WTC11 (cell line): ENCODE measurements around the gene SMARCD3. TPM values are rescaled to one million over a fixed set of nuclear protein-coding genes. Genes with fewer than 3 reads are reported as not detected.

Source experiments
- ATAC-seq: fragments of 200-7000 bp; cut with Tn5 transposase; 2 replicates; pipeline ENCODE4 v1.10.0; 2021; ENCODE audit warnings: mild to moderate bottlenecking, moderate library complexity
- CTCF ChIA-PET: fragments of 300-600 bp; sonication (Branson Sonifier 250); formaldehyde crosslinking; loops from one replicate; lab custom pipeline; 2021; ENCODE audit warnings: antibody characterized with exemption; lab: Charles Lee
- POLR2A ChIA-PET: fragments of 350-600 bp; sonication (Branson Sonifier 250); formaldehyde crosslinking; loops from one replicate; lab custom pipeline; 2021; ENCODE audit warnings: antibody characterized with exemption; lab: Charles Lee
- DNase-seq: peaks from one replicate; pipeline ENCODE4 v3.0.0; 2021; ENCODE audit warnings: low spot score
- H3K27ac Mint-ChIP-seq: 2 replicates; pipeline ENCODE4 v1.8.0; 2021; ENCODE audit warnings: mixed read lengths
- H3K27me3 Mint-ChIP-seq: 2 replicates; pipeline ENCODE4 v1.8.0; 2021; ENCODE audit warnings: low read depth, mild to moderate bottlenecking, moderate library complexity, mixed read lengths
- H3K36me3 Mint-ChIP-seq: 2 replicates; pipeline ENCODE4 v1.8.0; 2021; ENCODE audit warnings: mixed read lengths
- H3K4me1 Mint-ChIP-seq: 2 replicates; pipeline ENCODE4 v1.8.0; 2022; ENCODE audit warnings: mixed read lengths
- H3K4me3 Mint-ChIP-seq: 2 replicates; pipeline ENCODE4 v1.8.0; 2021; ENCODE audit warnings: mild to moderate bottlenecking, moderate library complexity, mixed read lengths
- H3K9me3 Mint-ChIP-seq: 2 replicates; pipeline ENCODE4 v1.8.0; 2021; ENCODE audit warnings: mixed read lengths
- ATF2 ChIP-seq: sonication (generic); formaldehyde crosslinking; IDR thresholded peaks from 2 replicates; pipeline ENCODE4 v1.8.1; 2022; ENCODE audit warnings: low read depth, missing genetic modification reagents, borderline replicate concordance
- ATF6 ChIP-seq: sonication (generic); formaldehyde crosslinking; IDR thresholded peaks from 2 replicates; pipeline ENCODE4 v1.8.1; 2023; ENCODE audit warnings: mild to moderate bottlenecking, missing genetic modification reagents
- E2F1 ChIP-seq: sonication (generic); formaldehyde crosslinking; IDR thresholded peaks from 2 replicates; pipeline ENCODE4 v1.8.0; 2022; ENCODE audit warnings: mild to moderate bottlenecking, missing genetic modification reagents
- ELF4 ChIP-seq: sonication (generic); formaldehyde crosslinking; IDR thresholded peaks from 2 replicates; pipeline ENCODE4 v1.8.1; 2022; ENCODE audit warnings: low read depth, mild to moderate bottlenecking, moderate library complexity, missing genetic modification reagents
- EMX1 ChIP-seq: fragments of 250-450 bp; sonication (Bioruptor Pico); IDR thresholded peaks from 2 replicates; pipeline ENCODE4 v1.8.0; 2021; ENCODE audit warnings: mild to moderate bottlenecking
- MAX ChIP-seq: sonication (generic); formaldehyde crosslinking; IDR thresholded peaks from 2 replicates; pipeline ENCODE4 v1.8.0; 2022; ENCODE audit warnings: mild to moderate bottlenecking, missing genetic modification reagents
- MLX ChIP-seq: sonication (generic); formaldehyde crosslinking; IDR thresholded peaks from 2 replicates; pipeline ENCODE4 v1.8.1; 2023; ENCODE audit warnings: mild to moderate bottlenecking, missing genetic modification reagents, moderate library complexity
- MYBL2 ChIP-seq: sonication (generic); formaldehyde crosslinking; IDR thresholded peaks from 2 replicates; pipeline ENCODE4 v1.8.1; 2023; ENCODE audit warnings: mild to moderate bottlenecking, moderate library complexity, missing genetic modification reagents
- NR3C1 ChIP-seq: sonication (generic); formaldehyde crosslinking; conservative IDR thresholded peaks from 2 replicates; pipeline ENCODE4 v1.8.1; 2023; ENCODE audit warnings: low read depth, mild to moderate bottlenecking, missing genetic modification reagents
- OVOL2 ChIP-seq: fragments of 250-450 bp; sonication (Bioruptor Pico); IDR thresholded peaks from 2 replicates; pipeline ENCODE4 v1.9.0; 2021; ENCODE audit warnings: mild to moderate bottlenecking, borderline replicate concordance
- SMAD3 ChIP-seq: sonication (generic); formaldehyde crosslinking; IDR thresholded peaks from 2 replicates; pipeline ENCODE4 v1.8.0; 2022; ENCODE audit warnings: missing genetic modification reagents, mild to moderate bottlenecking, borderline replicate concordance
- TEAD4 ChIP-seq: sonication (generic); formaldehyde crosslinking; IDR thresholded peaks from 2 replicates; pipeline ENCODE4 v1.8.0; 2022; ENCODE audit warnings: mild to moderate bottlenecking, missing genetic modification reagents
- USF1 ChIP-seq: sonication (generic); formaldehyde crosslinking; IDR thresholded peaks from 2 replicates; pipeline ENCODE4 v1.8.0; 2022; ENCODE audit warnings: mild to moderate bottlenecking, missing genetic modification reagents
- total RNA-seq: library from RNA; stranded (reverse); gene quantifications from 3 replicates; pipeline ENCODE4 v1.2.3, GENCODE V29; 2021
- TF ChIP-seq, protein P1 (sequence below): sonication (generic); formaldehyde crosslinking; IDR thresholded peaks from 2 replicates; pipeline ENCODE4 v1.8.1; 2023; ENCODE audit warnings: mild to moderate bottlenecking, moderate library complexity, missing genetic modification reagents
- TF ChIP-seq, protein P2 (sequence below): fragments of 250-450 bp; sonication (Bioruptor Pico); IDR thresholded peaks from 2 replicates; pipeline ENCODE4 v1.8.0; 2021; ENCODE audit warnings: mild to moderate bottlenecking
- TF ChIP-seq, protein P3 (sequence below): fragments of 250-450 bp; sonication (Bioruptor Pico); IDR thresholded peaks from 2 replicates; pipeline ENCODE4 v2.1.2; 2022; ENCODE audit warnings: mild to moderate bottlenecking, moderate library complexity

Gene SMARCD3
- total RNA-seq, 1 experiment from 2014 or later, result 5.9 TPM

- TF ChIP-seq ATF2 (CRISPR knock-in tag) (no peak), SMAD3 (CRISPR knock-in tag) (no peak), EMX1 (CRISPR knock-in tag) (no peak), MYBL2 (CRISPR knock-in tag) (no peak)
- TF ChIP-seq, protein P1, sequence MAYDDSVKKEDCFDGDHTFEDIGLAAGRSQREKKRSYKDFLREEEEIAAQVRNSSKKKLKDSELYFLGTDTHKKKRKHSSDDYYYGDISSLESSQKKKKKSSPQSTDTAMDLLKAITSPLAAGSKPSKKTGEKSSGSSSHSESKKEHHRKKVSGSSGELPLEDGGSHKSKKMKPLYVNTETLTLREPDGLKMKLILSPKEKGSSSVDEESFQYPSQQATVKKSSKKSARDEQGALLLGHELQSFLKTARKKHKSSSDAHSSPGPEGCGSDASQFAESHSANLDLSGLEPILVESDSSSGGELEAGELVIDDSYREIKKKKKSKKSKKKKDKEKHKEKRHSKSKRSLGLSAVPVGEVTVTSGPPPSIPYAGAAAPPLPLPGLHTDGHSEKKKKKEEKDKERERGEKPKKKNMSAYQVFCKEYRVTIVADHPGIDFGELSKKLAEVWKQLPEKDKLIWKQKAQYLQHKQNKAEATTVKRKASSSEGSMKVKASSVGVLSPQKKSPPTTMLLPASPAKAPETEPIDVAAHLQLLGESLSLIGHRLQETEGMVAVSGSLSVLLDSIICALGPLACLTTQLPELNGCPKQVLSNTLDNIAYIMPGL, result no peak
These were observed 8.0 kb upstream of the SMARCD3 start (continued) for GRCh38 chr7:151256410-151257045.

GRCh38 chr7:151255390-151255789, 6.9 kb upstream of the SMARCD3 start:
- Mint-ChIP-seq H3K4me1 (peaks cover 28% of the 10 kb centered on the region), H3K27ac (no peak overlapping the region), H3K4me3 (no peak overlapping the region), H3K36me3 (no peaks in the 10 kb centered on the region), H3K9me3 (no peaks in the 10 kb centered on the region), H3K27me3 (peaks cover 54% of the 10 kb centered on the region)
- DNase-seq, result no peak
- POLR2A ChIA-PET, result no interaction called here
- CTCF ChIA-PET, result interaction anchor here (1.7 to 2.3 kb wide), 2 partner anchors 11 to 12 kb away, joined by 4 to 15 read pairs; no protein-coding TSS in a partner anchor
- no peak for ATAC-seq
- TF ChIP-seq, protein P2, sequence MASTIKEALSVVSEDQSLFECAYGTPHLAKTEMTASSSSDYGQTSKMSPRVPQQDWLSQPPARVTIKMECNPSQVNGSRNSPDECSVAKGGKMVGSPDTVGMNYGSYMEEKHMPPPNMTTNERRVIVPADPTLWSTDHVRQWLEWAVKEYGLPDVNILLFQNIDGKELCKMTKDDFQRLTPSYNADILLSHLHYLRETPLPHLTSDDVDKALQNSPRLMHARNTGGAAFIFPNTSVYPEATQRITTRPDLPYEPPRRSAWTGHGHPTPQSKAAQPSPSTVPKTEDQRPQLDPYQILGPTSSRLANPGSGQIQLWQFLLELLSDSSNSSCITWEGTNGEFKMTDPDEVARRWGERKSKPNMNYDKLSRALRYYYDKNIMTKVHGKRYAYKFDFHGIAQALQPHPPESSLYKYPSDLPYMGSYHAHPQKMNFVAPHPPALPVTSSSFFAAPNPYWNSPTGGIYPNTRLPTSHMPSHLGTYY (CRISPR knock-in tag), result no peak

GRCh38 chr7:151254851-151255250, 6.4 kb upstream of the SMARCD3 start:
- ATAC-seq (no peak), DNase-seq (no peak)
- Mint-ChIP-seq H3K9me3 (no peaks in the 10 kb centered on the region), H3K36me3 (no peaks in the 10 kb centered on the region), H3K27ac (no peak overlapping the region), H3K4me3 (no peak overlapping the region), H3K27me3 (peaks cover 60% of the 10 kb centered on the region), H3K4me1 (peaks cover 30% of the 10 kb centered on the region)
- ChIA-PET POLR2A (no interaction called here), CTCF (interaction anchor here (2.3 kb wide), 1 partner anchor 10 kb away, joined by 15 read pairs; no protein-coding TSS in a partner anchor)
- TF ChIP-seq MAX (CRISPR knock-in tag), result no peak
- no peak for TF ChIP-seq OVOL2 (CRISPR knock-in tag)
- TF ChIP-seq E2F1 (CRISPR knock-in tag), result no peak
- no peak for TF ChIP-seq NR3C1
- TF ChIP-seq, protein P3, sequence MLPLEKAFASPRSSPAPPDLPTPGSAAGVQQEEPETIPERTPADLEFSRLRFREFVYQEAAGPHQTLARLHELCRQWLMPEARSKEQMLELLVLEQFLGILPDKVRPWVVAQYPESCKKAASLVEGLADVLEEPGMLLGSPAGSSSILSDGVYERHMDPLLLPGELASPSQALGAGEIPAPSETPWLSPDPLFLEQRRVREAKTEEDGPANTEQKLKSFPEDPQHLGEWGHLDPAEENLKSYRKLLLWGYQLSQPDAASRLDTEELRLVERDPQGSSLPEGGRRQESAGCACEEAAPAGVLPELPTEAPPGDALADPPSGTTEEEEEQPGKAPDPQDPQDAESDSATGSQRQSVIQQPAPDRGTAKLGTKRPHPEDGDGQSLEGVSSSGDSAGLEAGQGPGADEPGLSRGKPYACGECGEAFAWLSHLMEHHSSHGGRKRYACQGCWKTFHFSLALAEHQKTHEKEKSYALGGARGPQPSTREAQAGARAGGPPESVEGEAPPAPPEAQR (CRISPR knock-in tag), result no peak
- no peak for TF ChIP-seq USF1 (CRISPR knock-in tag)
- no peak for TF ChIP-seq TEAD4 (CRISPR knock-in tag)
- no peak for TF ChIP-seq ATF6 (CRISPR knock-in tag)
- TF ChIP-seq MLX (CRISPR knock-in tag), result no peak
- no peak for TF ChIP-seq ELF4 (CRISPR knock-in tag)
